ENCODE results near the gene PRSS36. TPM values are rescaled to one million over a fixed set of nuclear protein-coding genes. Genes with fewer than 3 reads are reported as not detected.
"Not testable (repeated sequence)": the region's sequence is repeated elsewhere in the genome, so short reads cannot be mapped to it uniquely, and the experiment has no call there.

PRSS36 gene
- total RNA-seq, 1 donor from 2014 or later = 0.33 TPM

DNA sequence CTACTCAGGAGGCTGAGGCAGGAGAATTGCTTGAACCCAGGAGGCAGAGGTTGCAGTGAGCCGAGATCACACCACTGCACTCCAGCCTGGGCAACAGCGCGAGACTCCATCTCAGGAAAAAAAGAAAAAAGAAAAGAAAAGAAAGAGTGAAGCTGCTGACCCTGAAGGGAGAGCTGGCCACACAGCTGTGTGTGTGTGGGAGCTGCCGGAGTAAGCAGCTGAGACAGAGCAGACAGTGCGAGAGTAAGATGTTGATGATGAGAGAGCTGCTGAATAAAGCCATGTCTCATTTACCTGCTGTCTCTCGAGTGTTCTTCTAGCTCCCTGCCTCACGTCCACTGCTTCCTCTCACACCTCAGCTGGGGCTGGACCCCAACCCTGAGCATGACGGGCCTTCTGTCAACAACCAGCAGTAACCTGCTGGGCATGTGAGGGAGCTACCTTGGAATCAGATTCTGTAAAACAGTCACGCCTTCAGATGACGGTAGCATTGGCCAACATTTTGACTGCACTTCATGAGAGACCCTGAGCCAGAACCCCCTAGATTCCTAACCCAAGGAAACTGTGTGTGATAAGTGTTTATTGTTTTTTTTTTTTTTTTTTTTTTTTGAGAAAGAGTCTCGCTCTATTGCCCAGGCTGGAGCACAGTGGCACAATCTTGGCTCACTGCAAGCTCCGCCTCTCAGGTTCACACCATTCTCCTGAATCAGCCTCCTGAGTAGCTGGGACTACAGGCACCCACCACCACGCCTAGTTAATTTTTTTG is 48.8 kb downstream of the PRSS36 start:
- not testable (repeated sequence) for H3K4me1 Mint-ChIP-seq; DNase-seq; H3K27ac Mint-ChIP-seq; H3K4me3 Mint-ChIP-seq; H3K27me3 Mint-ChIP-seq; H3K9me3 Mint-ChIP-seq; H3K36me3 Mint-ChIP-seq (ENCODE audit: low read depth)
- intact Hi-C loops (cut with micrococcal nuclease) = loop anchor here (10.0 kb wide), 1 partner anchor 354 kb away; the partner anchor contains the start of gene ARMC5

DNA sequence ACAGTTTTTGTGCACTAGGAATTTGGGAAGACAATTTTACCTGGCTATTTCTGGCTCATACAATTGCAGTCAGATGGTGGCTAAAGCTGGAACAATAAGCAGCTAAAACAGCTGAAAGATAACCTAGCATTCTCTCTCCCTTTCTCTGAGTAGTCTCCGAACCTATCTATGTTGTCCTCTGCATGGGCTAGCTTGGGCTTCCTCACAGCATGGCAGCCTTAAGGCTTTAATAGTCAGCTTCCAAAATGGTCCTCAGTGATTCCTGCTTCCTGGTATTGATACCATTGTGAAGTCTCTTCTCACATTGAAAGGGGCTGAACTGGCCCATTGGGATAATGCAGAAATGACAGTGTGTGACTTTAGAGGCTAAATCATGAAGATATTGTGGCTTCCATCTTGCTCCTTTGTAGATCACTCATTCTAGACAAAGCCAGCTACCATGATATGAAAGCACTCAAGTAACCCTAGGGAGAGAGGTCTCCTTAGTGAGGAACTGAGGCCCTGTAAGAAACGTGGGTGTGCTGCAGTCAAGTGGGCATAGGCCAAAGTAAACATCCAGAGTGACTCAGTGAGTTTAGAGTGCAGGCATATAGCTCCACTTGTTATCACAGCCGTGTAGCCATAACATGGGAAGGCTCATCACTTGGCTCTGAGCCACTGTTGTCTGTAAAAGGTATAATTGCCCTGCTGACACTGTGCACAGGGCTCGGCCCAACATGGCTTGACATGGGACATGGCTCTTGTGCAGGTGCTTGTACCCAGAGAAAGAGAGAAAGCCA is 49.8 kb downstream of the PRSS36 start:
- no peaks in the 10 kb centered on the region for H3K9me3 Mint-ChIP-seq
- H3K36me3 Mint-ChIP-seq (ENCODE audit: low read depth) = no peaks in the 10 kb centered on the region
- H3K4me1 Mint-ChIP-seq = peaks cover 8% of the 10 kb centered on the region
- no peak for DNase-seq
- intact Hi-C loops (cut with micrococcal nuclease) = loop anchor here (10.0 kb wide), 1 partner anchor 355 kb away; the partner anchor contains the start of gene ARMC5
- no peak overlapping the region for H3K27ac Mint-ChIP-seq
- H3K27me3 Mint-ChIP-seq = no peaks in the 10 kb centered on the region
- no peak overlapping the region for H3K4me3 Mint-ChIP-seq

GRCh38 chr16:31094424-31095120 is 55.3 kb downstream of the PRSS36 start, which contains the start of gene VKORC1:
TSS of gene VKORC1 (minus strand) at chr16:31094797. CDS start at chr16:31094729, 68 bp downstream.
- DNase-seq = peak; percentile 96
- Mint-ChIP-seq H3K4me3 (peak within 1 kb of the TSS; percentile 95), H3K27ac (peak within 1 kb of the TSS; percentile 94), H3K9me3 (no peaks in the 10 kb centered on the region), H3K36me3 (ENCODE audit: low read depth) (peaks cover 17% of the 10 kb centered on the region), H3K27me3 (no peaks in the 10 kb centered on the region), H3K4me1 (peaks cover 23% of the 10 kb centered on the region)
- intact Hi-C loops (cut with micrococcal nuclease) = loop anchor here (1.0 to 2.0 kb wide), 6 partner anchors 14 to 171 kb away; partner anchors contain the start of genes BCKDK, FBXL19, FUS and STX4

DNA sequence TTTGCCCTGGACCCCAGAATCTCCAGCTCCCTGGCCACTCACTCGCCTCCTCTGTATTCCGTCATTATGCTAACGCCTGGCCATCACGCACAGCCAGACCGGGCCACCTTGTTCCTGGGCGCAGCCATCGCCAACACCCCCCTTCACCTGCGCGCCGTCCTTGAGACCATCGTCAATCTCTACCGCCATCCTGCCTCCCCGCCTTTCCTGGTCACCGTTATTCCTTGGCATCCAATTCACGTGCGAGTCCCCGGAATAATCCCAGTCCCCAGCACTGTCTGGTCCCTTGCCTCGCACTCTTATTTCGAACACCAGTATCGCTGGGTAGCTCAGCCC is 55.8 kb downstream of the PRSS36 start:
- Mint-ChIP-seq H3K27ac (peak overlapping the region; percentile 94), H3K27me3 (no peaks in the 10 kb centered on the region), H3K36me3 (ENCODE audit: low read depth) (peaks cover 17% of the 10 kb centered on the region), H3K4me3 (peak overlapping the region; percentile 95), H3K9me3 (no peaks in the 10 kb centered on the region), H3K4me1 (peaks cover 23% of the 10 kb centered on the region)
- intact Hi-C loops (cut with micrococcal nuclease) = loop anchor here (1.0 to 2.0 kb wide), 5 partner anchors 15 to 171 kb away; partner anchors contain the start of genes BCKDK, FBXL19, FUS and STX4
- DNase-seq = peak; percentile 65

DNA sequence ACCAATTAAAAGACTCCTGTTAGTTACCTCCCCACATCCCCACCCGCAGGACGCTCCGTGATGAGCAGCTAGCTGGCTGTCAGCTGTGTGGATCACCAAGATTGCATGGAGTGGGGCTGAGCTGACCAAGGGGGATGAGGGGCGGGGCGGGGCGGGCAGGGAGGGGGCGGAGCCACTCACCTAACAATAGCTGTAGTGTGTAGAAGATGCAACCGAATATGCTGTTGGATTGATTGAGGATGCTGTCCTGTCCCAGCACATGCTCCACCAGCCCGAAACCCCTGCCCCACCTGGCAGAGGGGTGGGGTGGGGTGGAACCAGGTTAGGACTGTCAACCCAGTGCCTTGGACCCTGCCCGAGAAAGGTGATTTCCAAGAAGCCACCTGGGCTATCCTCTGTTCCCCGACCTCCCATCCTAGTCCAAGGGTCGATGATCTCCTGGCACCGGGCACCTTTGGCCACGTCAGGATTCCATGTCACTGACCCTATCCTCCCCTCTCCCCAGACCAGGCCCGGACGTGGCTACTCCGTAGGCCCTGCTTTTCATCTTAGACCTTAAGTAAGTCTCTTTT is 56.6 kb downstream of the PRSS36 start:
- Mint-ChIP-seq H3K4me3 (peak overlapping the region; percentile 95), H3K9me3 (no peaks in the 10 kb centered on the region), H3K4me1 (peaks cover 23% of the 10 kb centered on the region), H3K36me3 (ENCODE audit: low read depth) (peaks cover 17% of the 10 kb centered on the region), H3K27me3 (no peaks in the 10 kb centered on the region), H3K27ac (no peak overlapping the region)
- intact Hi-C loops (cut with micrococcal nuclease) = no loop called here
- no peak for DNase-seq

GRCh38 chr16:31092330-31092729 is 57.5 kb downstream of the PRSS36 start:
- peaks cover 23% of the 10 kb centered on the region for H3K4me1 Mint-ChIP-seq
- peak overlapping the region; percentile 47 for H3K4me3 Mint-ChIP-seq
- no peak for DNase-seq
- no peaks in the 10 kb centered on the region for H3K9me3 Mint-ChIP-seq
- no peak overlapping the region for H3K27ac Mint-ChIP-seq
- H3K36me3 Mint-ChIP-seq (ENCODE audit: low read depth) = peaks cover 19% of the 10 kb centered on the region
- intact Hi-C loops (cut with micrococcal nuclease) = no loop called here
- H3K27me3 Mint-ChIP-seq = no peaks in the 10 kb centered on the region

DNA sequence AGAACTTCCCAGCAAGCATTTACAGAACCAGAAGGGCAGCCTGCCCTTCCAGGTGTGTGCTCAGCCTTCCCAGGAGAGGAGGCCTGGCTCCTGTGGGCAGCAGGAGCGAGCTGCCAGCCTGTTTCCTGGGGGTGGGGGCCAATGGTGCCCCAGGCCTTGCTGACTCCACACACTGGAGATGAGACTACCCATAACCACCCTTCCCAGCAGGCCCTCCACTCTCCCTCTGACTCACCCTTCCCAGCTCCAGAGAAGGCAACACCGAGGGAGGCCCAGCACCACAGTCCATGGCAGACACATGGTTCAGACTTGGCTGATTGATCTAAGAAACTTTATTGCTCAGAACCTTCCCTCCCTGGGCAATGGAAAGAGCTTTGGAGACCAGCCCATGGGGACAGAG is 59.3 kb downstream of the PRSS36 start:
- Mint-ChIP-seq H3K4me1 (peaks cover 20% of the 10 kb centered on the region), H3K27me3 (no peaks in the 10 kb centered on the region), H3K36me3 (ENCODE audit: low read depth) (peaks cover 25% of the 10 kb centered on the region), H3K27ac (peak overlapping the region; percentile 51), H3K9me3 (no peaks in the 10 kb centered on the region), H3K4me3 (no peak overlapping the region)
- intact Hi-C loops (cut with micrococcal nuclease) = no loop called here
- no peak for DNase-seq

GRCh38 chr16:31089199-31089598 is 60.7 kb downstream of the PRSS36 start:
- Mint-ChIP-seq H3K9me3 (no peaks in the 10 kb centered on the region), H3K4me1 (peaks cover 15% of the 10 kb centered on the region), H3K4me3 (no peak overlapping the region), H3K27ac (no peak overlapping the region), H3K27me3 (no peaks in the 10 kb centered on the region), H3K36me3 (ENCODE audit: low read depth) (peaks cover 22% of the 10 kb centered on the region)
- intact Hi-C loops (cut with micrococcal nuclease) = no loop called here
- no peak for DNase-seq

Other genes with a start within 250 kb of the PRSS36 start
- gene FBXL19, start 226.5 kb downstream of the PRSS36 start, total RNA-seq = 35.9 and 36.5 TPM in 2 replicates
- 11.8 and 12.7 TPM in 2 replicates for gene ORAI3, start 201.0 kb downstream of the PRSS36 start, total RNA-seq
- 30.7 and 31.5 TPM in 2 replicates for gene SETD1A, start 192.3 kb downstream of the PRSS36 start, total RNA-seq
- gene HSD3B7, start 164.9 kb downstream of the PRSS36 start, total RNA-seq = 2.9 and 3.2 TPM in 2 replicates
- gene STX1B, start 139.4 kb downstream of the PRSS36 start, total RNA-seq = 0.75 and 0.78 TPM in 2 replicates
- 49.1 and 54.8 TPM in 2 replicates for gene STX4, start 116.5 kb downstream of the PRSS36 start, total RNA-seq
- gene ZNF668, start 75.8 kb downstream of the PRSS36 start, total RNA-seq = 15.6 and 15.9 TPM in 2 replicates
- gene ZNF646, start 75.6 kb downstream of the PRSS36 start, total RNA-seq = 21.1 and 23.3 TPM in 2 replicates
- 4.3 and 4.8 TPM in 2 replicates for gene PRSS53, start 61.1 kb downstream of the PRSS36 start, total RNA-seq
- gene VKORC1, start 55.3 kb downstream of the PRSS36 start, total RNA-seq = 56.2 and 59.1 TPM in 2 replicates
- 44.3 and 44.9 TPM in 2 replicates for gene BCKDK, start 41.7 kb downstream of the PRSS36 start, total RNA-seq
- gene KAT8, start 32.4 kb downstream of the PRSS36 start, total RNA-seq = 56.9 and 63.3 TPM in 2 replicates
- gene PRSS8, start 14.3 kb downstream of the PRSS36 start, total RNA-seq = not detected in 2 replicates
- gene FUS, start 30.1 kb upstream of the PRSS36 start, total RNA-seq = 936 and 955 TPM in 2 replicates
- gene PYCARD, start 52.7 kb upstream of the PRSS36 start, total RNA-seq = 15.6 and 17.1 TPM in 2 replicates
- 0.05 and 0.09 TPM in 2 replicates for gene TRIM72, start 64.1 kb upstream of the PRSS36 start, total RNA-seq
- not detected in 2 replicates for gene PYDC1, start 67.1 kb upstream of the PRSS36 start, total RNA-seq
- 16.8 and 18.2 TPM in 2 replicates for gene ITGAM, start 109.9 kb upstream of the PRSS36 start, total RNA-seq
- 44.3 and 45.9 TPM in 2 replicates for gene ITGAX, start 205.1 kb upstream of the PRSS36 start, total RNA-seq
- not detected in 2 replicates for gene ITGAD, start 243.3 kb upstream of the PRSS36 start, total RNA-seq